ENCODE results near the gene MEOX2. TPM values are rescaled to one million over a fixed set of nuclear protein-coding genes. Genes with fewer than 3 reads are reported as not detected.

Gene MEOX2
- total and polyA plus RNA-seq, 4 donors = 3.5 to 35.9 (median 9.9) TPM

- DNase-seq (no peak), ATAC-seq (ENCODE audit: low FRiP score) (no peak)
- Histone ChIP-seq H3K27ac (ENCODE audit: low read depth in 1 of 2, low read length in 2 of 2) (no peak overlapping the region), H3K36me3 (ENCODE audit: control insufficient read depth in 1 of 2, insufficient read depth in 2 of 2, low read length in 1 of 2) (no peaks in the 10 kb centered on the region), H3K27me3 (ENCODE audit: control insufficient read depth in 1 of 2, insufficient read depth in 2 of 2, low read length in 1 of 2) (no peaks in the 10 kb centered on the region), H3K4me3 (ENCODE audit: low read length in 2 of 2) (no peak overlapping the region), H3K4me1 (ENCODE audit: control insufficient read depth in 1 of 2, insufficient read depth in 2 of 2, low read length in 2 of 2) (no peaks in the 10 kb centered on the region), H3K9me3 (ENCODE audit: control insufficient read depth, low read length) (no peaks in the 10 kb centered on the region)
- 89 to 92% methylated on average over 8 of the region's 8 CpGs for WGBS, 2 donors
- intact Hi-C loops (cut with DNase I) = no loop called here
These were observed 74.3 kb downstream of the MEOX2 start for GRCh38 chr7:15612205-15612604.

- no peaks in the 10 kb centered on the region for H3K36me3 ChIP-seq (ENCODE audit: control insufficient read depth in 1 of 2, insufficient read depth in 2 of 2, low read length in 1 of 2)
- ATAC-seq (ENCODE audit: low FRiP score) (no peak), DNase-seq (no peak)
- H3K27me3 ChIP-seq (ENCODE audit: control insufficient read depth in 1 of 2, insufficient read depth in 2 of 2, low read length in 1 of 2) = no peaks in the 10 kb centered on the region
- no peaks in the 10 kb centered on the region for H3K4me1 ChIP-seq (ENCODE audit: control insufficient read depth in 1 of 2, insufficient read depth in 2 of 2, low read length in 2 of 2)
- WGBS, 2 donors = 92 to 95% methylated on average over 2 of the region's 2 CpGs
- H3K27ac ChIP-seq (ENCODE audit: low read depth in 1 of 2, low read length in 2 of 2) = no peak overlapping the region
- intact Hi-C loops (cut with DNase I) = no loop called here
- H3K9me3 ChIP-seq (ENCODE audit: control insufficient read depth, low read length) = no peaks in the 10 kb centered on the region
- H3K4me3 ChIP-seq (ENCODE audit: low read length in 2 of 2) = no peak overlapping the region
These were observed 76.0 kb downstream of the MEOX2 start for GRCh38 chr7:15610503-15610902.

GRCh38 chr7:15609287-15609686, 77.2 kb downstream of the MEOX2 start:
- Histone ChIP-seq H3K27ac (ENCODE audit: low read depth in 1 of 2, low read length in 2 of 2) (no peak overlapping the region), H3K9me3 (ENCODE audit: control insufficient read depth, low read length) (no peaks in the 10 kb centered on the region), H3K36me3 (ENCODE audit: control insufficient read depth in 1 of 2, insufficient read depth in 2 of 2, low read length in 1 of 2) (no peaks in the 10 kb centered on the region), H3K4me3 (ENCODE audit: low read length in 2 of 2) (no peak overlapping the region), H3K4me1 (ENCODE audit: control insufficient read depth in 1 of 2, insufficient read depth in 2 of 2, low read length in 2 of 2) (no peaks in the 10 kb centered on the region), H3K27me3 (ENCODE audit: control insufficient read depth in 1 of 2, insufficient read depth in 2 of 2, low read length in 1 of 2) (no peaks in the 10 kb centered on the region)
- WGBS, 2 donors = 73 to 83% methylated on average over 2 of the region's 2 CpGs
- ATAC-seq (ENCODE audit: low FRiP score) (no peak), DNase-seq (no peak)
- intact Hi-C loops (cut with DNase I) = no loop called here

GRCh38 chr7:15607529-15608210, 78.8 kb downstream of the MEOX2 start:
- Histone ChIP-seq H3K36me3 (ENCODE audit: control insufficient read depth in 1 of 2, insufficient read depth in 2 of 2, low read length in 1 of 2) (no peaks in the 10 kb centered on the region), H3K27me3 (ENCODE audit: control insufficient read depth in 1 of 2, insufficient read depth in 2 of 2, low read length in 1 of 2) (no peaks in the 10 kb centered on the region), H3K4me1 (ENCODE audit: control insufficient read depth in 1 of 2, insufficient read depth in 2 of 2, low read length in 2 of 2) (no peaks in the 10 kb centered on the region), H3K9me3 (ENCODE audit: control insufficient read depth, low read length) (no peaks in the 10 kb centered on the region), H3K4me3 (ENCODE audit: low read length in 2 of 2) (no peak overlapping the region), H3K27ac (ENCODE audit: low read depth in 1 of 2, low read length in 2 of 2) (no peak overlapping the region)
- ATAC-seq (ENCODE audit: low FRiP score) (no peak), DNase-seq (no peak)
- WGBS, 2 donors = 42 to 50% methylated on average over 5 of the region's 5 CpGs
- intact Hi-C loops (cut with DNase I) = no loop called here

GRCh38 chr7:15606561-15606960, 79.9 kb downstream of the MEOX2 start:
- Histone ChIP-seq H3K27ac (ENCODE audit: low read depth in 1 of 2, low read length in 2 of 2) (no peak overlapping the region), H3K4me3 (ENCODE audit: low read length in 2 of 2) (no peak overlapping the region), H3K9me3 (ENCODE audit: control insufficient read depth, low read length) (no peaks in the 10 kb centered on the region), H3K27me3 (ENCODE audit: control insufficient read depth in 1 of 2, insufficient read depth in 2 of 2, low read length in 1 of 2) (no peaks in the 10 kb centered on the region), H3K36me3 (ENCODE audit: control insufficient read depth in 1 of 2, insufficient read depth in 2 of 2, low read length in 1 of 2) (no peaks in the 10 kb centered on the region), H3K4me1 (ENCODE audit: control insufficient read depth in 1 of 2, insufficient read depth in 2 of 2, low read length in 2 of 2) (no peaks in the 10 kb centered on the region)
- ATAC-seq (ENCODE audit: low FRiP score) (no peak), DNase-seq (no peak)
- 67 to 71% methylated on average over 3 of the region's 3 CpGs for WGBS, 2 donors
- intact Hi-C loops (cut with DNase I) = no loop called here

GRCh38 chr7:15604166-15604565, 82.3 kb downstream of the MEOX2 start:
- no peaks in the 10 kb centered on the region for H3K4me1 ChIP-seq (ENCODE audit: control insufficient read depth in 1 of 2, insufficient read depth in 2 of 2, low read length in 2 of 2)
- no peaks in the 10 kb centered on the region for H3K27me3 ChIP-seq (ENCODE audit: control insufficient read depth in 1 of 2, insufficient read depth in 2 of 2, low read length in 1 of 2)
- H3K27ac ChIP-seq (ENCODE audit: low read depth in 1 of 2, low read length in 2 of 2) = no peak overlapping the region
- no peak for DNase-seq
- ATAC-seq (ENCODE audit: low FRiP score) = no peak
- H3K9me3 ChIP-seq (ENCODE audit: control insufficient read depth, low read length) = no peaks in the 10 kb centered on the region
- intact Hi-C loops (cut with DNase I) = no loop called here
- WGBS, 2 donors = 98 to 99% methylated on average over 1 of the region's 1 CpG
- H3K4me3 ChIP-seq (ENCODE audit: low read length in 2 of 2) = no peak overlapping the region
- no peaks in the 10 kb centered on the region for H3K36me3 ChIP-seq (ENCODE audit: control insufficient read depth in 1 of 2, insufficient read depth in 2 of 2, low read length in 1 of 2)

- 69 to 76% methylated on average over 2 of the region's 2 CpGs for WGBS, 2 donors
- Histone ChIP-seq H3K4me3 (ENCODE audit: low read length in 2 of 2) (no peak overlapping the region), H3K4me1 (ENCODE audit: control insufficient read depth in 1 of 2, insufficient read depth in 2 of 2, low read length in 2 of 2) (no peaks in the 10 kb centered on the region), H3K36me3 (ENCODE audit: control insufficient read depth in 1 of 2, insufficient read depth in 2 of 2, low read length in 1 of 2) (no peaks in the 10 kb centered on the region), H3K27me3 (ENCODE audit: control insufficient read depth in 1 of 2, insufficient read depth in 2 of 2, low read length in 1 of 2) (no peaks in the 10 kb centered on the region), H3K9me3 (ENCODE audit: control insufficient read depth, low read length) (no peaks in the 10 kb centered on the region), H3K27ac (ENCODE audit: low read depth in 1 of 2, low read length in 2 of 2) (no peak overlapping the region)
- DNase-seq (no peak), ATAC-seq (ENCODE audit: low FRiP score) (no peak)
- intact Hi-C loops (cut with DNase I) = no loop called here
These were observed 83.4 kb downstream of the MEOX2 start for GRCh38 chr7:15603124-15603523.

GRCh38 chr7:15602236-15602635, 84.2 kb downstream of the MEOX2 start:
- Histone ChIP-seq H3K36me3 (ENCODE audit: control insufficient read depth in 1 of 2, insufficient read depth in 2 of 2, low read length in 1 of 2) (no peaks in the 10 kb centered on the region), H3K27me3 (ENCODE audit: control insufficient read depth in 1 of 2, insufficient read depth in 2 of 2, low read length in 1 of 2) (no peaks in the 10 kb centered on the region), H3K27ac (ENCODE audit: low read depth in 1 of 2, low read length in 2 of 2) (no peak overlapping the region), H3K4me3 (ENCODE audit: low read length in 2 of 2) (no peak overlapping the region), H3K9me3 (ENCODE audit: control insufficient read depth, low read length) (no peaks in the 10 kb centered on the region), H3K4me1 (ENCODE audit: control insufficient read depth in 1 of 2, insufficient read depth in 2 of 2, low read length in 2 of 2) (no peaks in the 10 kb centered on the region)
- DNase-seq (no peak), ATAC-seq (ENCODE audit: low FRiP score) (no peak)
- 43 to 64% methylated on average over 1 of the region's 1 CpG for WGBS, 2 donors
- intact Hi-C loops (cut with DNase I) = no loop called here

GRCh38 chr7:15601175-15601574, 85.3 kb downstream of the MEOX2 start:
- intact Hi-C loops (cut with DNase I) = no loop called here
- Histone ChIP-seq H3K27ac (ENCODE audit: low read depth in 1 of 2, low read length in 2 of 2) (no peak overlapping the region), H3K9me3 (ENCODE audit: control insufficient read depth, low read length) (no peaks in the 10 kb centered on the region), H3K36me3 (ENCODE audit: control insufficient read depth in 1 of 2, insufficient read depth in 2 of 2, low read length in 1 of 2) (no peaks in the 10 kb centered on the region), H3K4me1 (ENCODE audit: control insufficient read depth in 1 of 2, insufficient read depth in 2 of 2, low read length in 2 of 2) (no peaks in the 10 kb centered on the region), H3K4me3 (ENCODE audit: low read length in 2 of 2) (no peak overlapping the region), H3K27me3 (ENCODE audit: control insufficient read depth in 1 of 2, insufficient read depth in 2 of 2, low read length in 1 of 2) (no peaks in the 10 kb centered on the region)
- 91 to 95% methylated on average over 1 of the region's 1 CpG for WGBS, 2 donors
- DNase-seq = no peak
- ATAC-seq (ENCODE audit: low FRiP score) = no peak
